MCF 10A (cell line): ENCODE measurements around the gene MTARC2. TPM values are rescaled to one million over a fixed set of nuclear protein-coding genes. Genes with fewer than 3 reads are reported as not detected.

Experiments
- BruUV-seq: library from RNA; stranded (reverse); fragments of 400-500 nt; replicated peaks from 2 replicates; lab custom pipeline; 2021; lab: Mats Ljungman, UMichigan
- CTCF ChIA-PET: fragments of 300-600 bp; sonication (Branson Sonifier 250); formaldehyde crosslinking; extraction: SDS; loops from one replicate; lab custom pipeline; 2021; ENCODE audit warnings: antibody characterized with exemption, inconsistent platforms; lab: Yijun Ruan, JAX
- POLR2A ChIA-PET: fragments of 300-600, 350-650 bp; sonication (Branson Sonifier 250); formaldehyde crosslinking; extraction: SDS; loops from one replicate; lab custom pipeline; 2020; ENCODE audit warnings: antibody characterized with exemption, inconsistent platforms; lab: Yijun Ruan, JAX
- DNase-seq: peaks from one replicate; pipeline ENCODE4 v3.0.0-alpha.2; 2018; ENCODE audit not compliant: unreplicated experiment
- H3K27ac Mint-ChIP-seq: one replicate; pipeline ENCODE4 v1.8.0; 2022; ENCODE audit warnings: mild to moderate bottlenecking, low read depth, mixed read lengths; ENCODE audit not compliant: unreplicated experiment
- H3K27me3 Mint-ChIP-seq: one replicate; pipeline ENCODE4 v1.8.0; 2022; ENCODE audit warnings: mixed read lengths; ENCODE audit not compliant: insufficient read depth, unreplicated experiment
- H3K36me3 Mint-ChIP-seq: one replicate; pipeline ENCODE4 v1.8.0; 2022; ENCODE audit warnings: mild to moderate bottlenecking, moderate library complexity, mixed read lengths; ENCODE audit not compliant: insufficient read depth, unreplicated experiment
- H3K4me1 Mint-ChIP-seq: one replicate; pipeline ENCODE4 v1.8.0; 2022; ENCODE audit warnings: mixed read lengths; ENCODE audit not compliant: insufficient read depth, unreplicated experiment
- H3K4me3 Mint-ChIP-seq: one replicate; pipeline ENCODE4 v1.8.0; 2022; ENCODE audit warnings: mild to moderate bottlenecking, moderate library complexity, mixed read lengths; ENCODE audit not compliant: unreplicated experiment
- H3K9me3 Mint-ChIP-seq: one replicate; pipeline ENCODE4 v1.8.0; 2022; ENCODE audit warnings: mixed read lengths; ENCODE audit not compliant: unreplicated experiment
- intact Hi-C: fragments of 100-400 bp; cut with micrococcal nuclease; formaldehyde crosslinking; loops from 2 replicates; pipeline ENCODE4 v1.14.1; 2022
- total RNA-seq: library from RNA; stranded (reverse); gene quantifications from 2 replicates; pipeline ENCODE4 v1.2.3, GENCODE V29; 2022
- TF ChIP-seq, protein P1 (sequence below): fragments of 200-600 bp; IDR thresholded peaks from one replicate; pipeline ENCODE4 v1.8.0; 2022; ENCODE audit warnings: antibody characterized with exemption, mild to moderate bottlenecking; ENCODE audit not compliant: unreplicated experiment

MTARC2 gene
- total RNA-seq, 1 experiment from 2014 or later: 5.2 TPM

DNA sequence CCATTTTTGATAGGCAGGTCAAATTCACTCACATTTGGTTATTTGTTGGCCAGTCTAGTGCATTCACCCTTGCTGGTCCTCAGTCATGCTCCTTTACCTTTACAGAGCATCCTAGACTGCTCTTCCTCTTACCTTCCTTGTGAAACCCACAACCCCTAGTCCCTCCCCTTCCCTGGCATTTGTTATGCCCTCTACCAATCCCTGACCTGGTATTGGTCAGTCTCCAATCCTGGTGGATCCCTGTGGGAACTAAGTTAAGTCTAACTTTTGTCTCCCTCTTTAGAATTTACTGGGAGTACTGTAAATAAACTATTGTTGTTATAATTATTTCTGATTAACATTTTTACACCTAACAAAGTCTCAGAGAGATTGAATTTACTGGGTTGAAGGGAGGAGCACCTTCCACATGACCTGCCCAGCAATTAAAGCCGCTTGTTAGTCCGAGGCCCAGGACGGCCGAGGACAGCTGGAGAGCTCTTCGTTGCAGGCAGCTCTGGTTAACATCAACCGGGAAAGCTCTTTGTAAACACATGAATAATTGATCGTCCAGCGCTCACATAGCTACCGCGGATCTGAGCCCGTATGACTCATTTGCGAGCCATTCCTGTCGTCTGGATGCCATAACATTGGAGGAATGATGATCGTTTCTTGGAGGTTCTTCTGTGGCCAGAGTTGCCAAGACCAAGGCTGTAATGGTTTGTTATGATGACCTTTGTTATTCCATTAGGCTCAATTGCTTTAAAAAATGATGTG lies 70.5 kb downstream of the MTARC2 start:
- ChIA-PET POLR2A (no interaction called here), CTCF (interaction anchor here (0.7 to 2.0 kb wide), 3 partner anchors 8 to 19 kb away, joined by 3 to 13 read pairs (median 3); no protein-coding TSS in a partner anchor)
- no TSS peak for BruUV-seq
- H3K36me3 Mint-ChIP-seq: no peaks in the 10 kb centered on the region
- H3K27ac Mint-ChIP-seq: no peak overlapping the region
- intact Hi-C loops: no loop called here
- no peaks in the 10 kb centered on the region for H3K4me1 Mint-ChIP-seq
- no peak for DNase-seq
- H3K4me3 Mint-ChIP-seq: no peak overlapping the region
- TF ChIP-seq, protein P1, sequence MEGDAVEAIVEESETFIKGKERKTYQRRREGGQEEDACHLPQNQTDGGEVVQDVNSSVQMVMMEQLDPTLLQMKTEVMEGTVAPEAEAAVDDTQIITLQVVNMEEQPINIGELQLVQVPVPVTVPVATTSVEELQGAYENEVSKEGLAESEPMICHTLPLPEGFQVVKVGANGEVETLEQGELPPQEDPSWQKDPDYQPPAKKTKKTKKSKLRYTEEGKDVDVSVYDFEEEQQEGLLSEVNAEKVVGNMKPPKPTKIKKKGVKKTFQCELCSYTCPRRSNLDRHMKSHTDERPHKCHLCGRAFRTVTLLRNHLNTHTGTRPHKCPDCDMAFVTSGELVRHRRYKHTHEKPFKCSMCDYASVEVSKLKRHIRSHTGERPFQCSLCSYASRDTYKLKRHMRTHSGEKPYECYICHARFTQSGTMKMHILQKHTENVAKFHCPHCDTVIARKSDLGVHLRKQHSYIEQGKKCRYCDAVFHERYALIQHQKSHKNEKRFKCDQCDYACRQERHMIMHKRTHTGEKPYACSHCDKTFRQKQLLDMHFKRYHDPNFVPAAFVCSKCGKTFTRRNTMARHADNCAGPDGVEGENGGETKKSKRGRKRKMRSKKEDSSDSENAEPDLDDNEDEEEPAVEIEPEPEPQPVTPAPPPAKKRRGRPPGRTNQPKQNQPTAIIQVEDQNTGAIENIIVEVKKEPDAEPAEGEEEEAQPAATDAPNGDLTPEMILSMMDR: no peak
- no peaks in the 10 kb centered on the region for H3K9me3 Mint-ChIP-seq
- H3K27me3 Mint-ChIP-seq: peaks cover 8% of the 10 kb centered on the region

DNA sequence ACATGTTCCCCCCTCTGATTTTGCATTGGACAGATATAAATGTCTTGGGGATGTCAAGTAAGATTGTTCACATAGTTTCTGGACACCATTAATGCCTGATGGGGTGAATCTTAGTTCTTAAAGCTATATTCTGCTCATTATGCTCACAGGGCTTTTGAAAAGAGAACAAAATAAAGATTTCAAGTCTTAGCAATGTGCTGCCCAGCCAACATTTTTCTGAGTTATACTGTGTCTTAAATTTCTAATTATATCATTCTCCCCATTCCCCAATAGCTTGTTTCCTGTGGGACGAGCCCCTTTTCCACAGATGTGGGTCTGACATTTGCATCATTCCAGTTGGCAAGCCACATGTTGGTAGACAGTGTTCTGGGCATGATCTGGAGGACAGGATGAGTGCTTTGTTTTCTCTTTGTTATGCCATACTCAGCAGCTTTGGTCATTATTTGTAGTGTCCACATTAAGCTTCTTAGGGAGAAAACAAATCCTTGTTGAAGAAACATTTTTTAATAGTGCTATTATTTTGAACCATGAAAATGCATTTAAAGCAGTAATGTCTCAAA lies 71.4 kb downstream of the MTARC2 start:
- BruUV-seq: no TSS peak
- no peaks in the 10 kb centered on the region for H3K36me3 Mint-ChIP-seq
- intact Hi-C loops: no loop called here
- no peak overlapping the region for H3K4me3 Mint-ChIP-seq
- H3K9me3 Mint-ChIP-seq: no peaks in the 10 kb centered on the region
- H3K27me3 Mint-ChIP-seq: peaks cover 17% of the 10 kb centered on the region
- TF ChIP-seq, protein P1: no peak
- H3K4me1 Mint-ChIP-seq: no peaks in the 10 kb centered on the region
- ChIA-PET CTCF (interaction anchor here (0.6 to 2.0 kb wide), 4 partner anchors 9 to 55 kb away, joined by 3 to 13 read pairs (median 3); no protein-coding TSS in a partner anchor), POLR2A (interaction anchor here (0.6 kb wide), 1 partner anchor 28 kb away, joined by 3 read pairs; no protein-coding TSS in a partner anchor)
- no peak overlapping the region for H3K27ac Mint-ChIP-seq
- no peak for DNase-seq

DNA sequence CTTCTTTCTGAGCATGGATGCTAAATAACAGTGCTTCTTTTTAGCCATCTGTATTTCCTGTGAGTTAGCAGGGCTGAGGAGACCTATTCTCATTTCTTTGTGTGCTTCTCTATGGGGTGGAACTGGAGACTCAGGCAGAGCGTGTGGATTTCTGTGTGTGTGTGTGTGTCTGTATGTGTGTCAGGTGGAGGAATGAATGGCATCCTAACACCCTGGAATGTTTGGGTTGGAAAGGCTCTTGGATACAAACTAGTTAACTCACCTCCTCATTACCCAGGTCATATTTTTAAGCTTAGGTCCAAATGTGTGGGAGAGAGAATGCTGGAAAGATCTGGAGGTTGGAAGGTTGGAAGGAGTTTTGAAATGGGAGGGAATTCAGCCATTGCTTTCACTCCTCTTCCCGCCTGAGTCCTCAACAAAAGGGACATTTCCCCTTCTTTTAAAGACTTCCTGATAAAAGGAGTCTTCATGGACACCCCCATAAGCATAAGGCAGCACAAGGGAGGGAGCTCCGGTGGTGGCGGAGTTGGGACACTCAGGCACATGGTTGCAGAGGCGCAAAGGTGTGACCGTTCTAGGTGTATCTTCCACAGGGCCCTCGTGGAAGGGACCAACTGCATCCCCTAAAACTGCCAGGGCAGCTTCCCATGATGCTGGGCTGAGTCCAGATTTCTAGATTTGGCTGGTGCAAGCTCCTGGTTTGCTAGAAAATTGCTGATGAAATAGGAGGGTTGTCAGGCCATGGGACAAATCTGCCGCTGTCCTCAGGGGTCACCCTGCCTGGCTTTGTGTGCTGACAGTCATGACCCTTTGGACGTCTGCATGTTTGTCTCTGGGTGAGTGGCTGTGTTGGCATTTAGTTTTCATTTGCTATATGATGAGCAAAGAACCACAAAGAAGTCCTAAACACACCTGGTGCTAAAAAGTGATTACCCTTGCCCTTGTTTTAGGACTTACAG lies 76.2 kb downstream of the MTARC2 start:
- peaks cover 10% of the 10 kb centered on the region for H3K4me1 Mint-ChIP-seq
- H3K9me3 Mint-ChIP-seq: no peaks in the 10 kb centered on the region
- TF ChIP-seq, protein P1: no peak
- no peaks in the 10 kb centered on the region for H3K36me3 Mint-ChIP-seq
- no peak overlapping the region for H3K4me3 Mint-ChIP-seq
- ChIA-PET CTCF (interaction anchor here (0.6 to 6.0 kb wide), 13 partner anchors 9 to 638 kb away, joined by 3 to 63 read pairs (median 4); partner anchors contain the start of gene MARK1), POLR2A (interaction anchor here (1.1 to 1.8 kb wide), 3 partner anchors 14 to 595 kb away, joined by 3 to 4 read pairs (median 3); no protein-coding TSS in a partner anchor)
- peaks cover 17% of the 10 kb centered on the region for H3K27me3 Mint-ChIP-seq
- intact Hi-C loops: no loop called here
- no TSS peak for BruUV-seq
- no peak for DNase-seq
- H3K27ac Mint-ChIP-seq: no peak overlapping the region
